ENCODE data around the gene CTDNEP1.

DNA sequence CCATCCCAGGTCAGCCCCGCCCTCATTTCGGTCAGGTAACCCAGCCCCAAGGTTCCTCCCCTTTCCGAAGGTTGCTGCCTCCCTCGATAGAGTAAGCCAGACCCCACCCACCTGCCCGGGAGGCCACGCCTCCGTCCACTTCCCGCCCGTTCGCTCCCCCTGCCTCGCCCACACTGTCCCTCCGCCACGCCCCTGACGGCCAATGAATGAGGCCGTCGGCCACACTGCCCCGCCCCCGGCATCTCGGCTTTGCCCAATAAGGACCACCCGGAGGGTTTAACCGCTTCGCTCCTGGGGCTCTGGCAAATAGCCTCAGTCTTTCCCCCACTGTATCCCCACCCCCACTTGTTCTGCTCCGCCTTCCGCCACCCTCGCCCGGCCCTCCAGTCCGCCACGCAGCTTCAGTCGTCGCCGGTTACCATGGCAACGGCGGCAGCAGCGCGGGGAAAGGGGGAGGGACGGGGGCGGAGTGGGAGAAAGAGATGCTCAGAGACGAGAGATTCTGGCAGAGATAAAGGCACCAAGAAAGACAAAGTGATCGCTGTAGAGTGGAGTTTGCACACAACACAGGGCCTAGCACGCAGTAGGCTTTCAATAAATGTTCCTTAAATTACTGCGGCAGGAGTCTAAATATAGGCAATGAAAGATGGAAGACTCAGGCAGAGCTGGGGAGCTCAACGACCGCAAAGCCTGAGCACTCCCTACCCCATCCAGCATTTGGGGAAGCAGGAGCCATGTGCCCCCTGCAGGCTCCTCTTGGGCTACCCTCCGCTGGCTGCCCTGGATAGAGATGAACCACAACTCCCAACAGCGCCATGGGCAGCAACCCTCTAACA lies 37.0 kb downstream of the CTDNEP1 start:
- TF ChIP-seq, protein P1, sequence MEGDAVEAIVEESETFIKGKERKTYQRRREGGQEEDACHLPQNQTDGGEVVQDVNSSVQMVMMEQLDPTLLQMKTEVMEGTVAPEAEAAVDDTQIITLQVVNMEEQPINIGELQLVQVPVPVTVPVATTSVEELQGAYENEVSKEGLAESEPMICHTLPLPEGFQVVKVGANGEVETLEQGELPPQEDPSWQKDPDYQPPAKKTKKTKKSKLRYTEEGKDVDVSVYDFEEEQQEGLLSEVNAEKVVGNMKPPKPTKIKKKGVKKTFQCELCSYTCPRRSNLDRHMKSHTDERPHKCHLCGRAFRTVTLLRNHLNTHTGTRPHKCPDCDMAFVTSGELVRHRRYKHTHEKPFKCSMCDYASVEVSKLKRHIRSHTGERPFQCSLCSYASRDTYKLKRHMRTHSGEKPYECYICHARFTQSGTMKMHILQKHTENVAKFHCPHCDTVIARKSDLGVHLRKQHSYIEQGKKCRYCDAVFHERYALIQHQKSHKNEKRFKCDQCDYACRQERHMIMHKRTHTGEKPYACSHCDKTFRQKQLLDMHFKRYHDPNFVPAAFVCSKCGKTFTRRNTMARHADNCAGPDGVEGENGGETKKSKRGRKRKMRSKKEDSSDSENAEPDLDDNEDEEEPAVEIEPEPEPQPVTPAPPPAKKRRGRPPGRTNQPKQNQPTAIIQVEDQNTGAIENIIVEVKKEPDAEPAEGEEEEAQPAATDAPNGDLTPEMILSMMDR (IDR thresholded peaks at IDR 0.05; ENCODE audit: borderline replicate concordance, extremely low read depth, low read length, poor library complexity, severe bottlenecking): peak; percentile 76
- no peak for TF ChIP-seq EZH2 (IDR thresholded peaks at IDR 0.05; ENCODE audit: borderline replicate concordance, low read depth, low read length, severe bottlenecking)

Measured in DND-41 (cell line).